Measurements from ENCODE around the gene DCXR. TPM values are rescaled to one million over a fixed set of nuclear protein-coding genes. Genes with fewer than 3 reads are reported as not detected.
A peak's percentile ranks its signal among the peaks of the same experiment; 100 is the strongest.

Gene DCXR
- total RNA-seq, 1 donor from 2014 or later = 36.5 TPM

GRCh38 chr17:81987161-81987770 is 50.2 kb downstream of the DCXR start:
- no peak for DNase-seq (ENCODE audit: low spot score)
- Mint-ChIP-seq H3K27me3 (ENCODE audit: insufficient read depth, low read depth) (peaks cover 14% of the 10 kb centered on the region), H3K36me3 (peaks cover 12% of the 10 kb centered on the region)

GRCh38 chr17:81986606-81987005 is 50.9 kb downstream of the DCXR start:
- Histone ChIP-seq H3K79me2 (ENCODE audit: low read depth) (peaks cover 4% of the 10 kb centered on the region), H3K4me3 (no peak overlapping the region), H3K9me3 (ENCODE audit: low read depth) (no peaks in the 10 kb centered on the region), H3K9ac (no peak overlapping the region), H3K27me3 (no peaks in the 10 kb centered on the region), H3K4me1 (peaks cover 6% of the 10 kb centered on the region), H3K27ac (no peak overlapping the region), H3F3A (ENCODE audit: low read depth) (peaks cover 8% of the 10 kb centered on the region), H2AFZ (replicated peaks) (no peak overlapping the region), H4K20me1 (ENCODE audit: low read depth) (no peaks in the 10 kb centered on the region), H3K4me2 (no peak overlapping the region), H3K36me3 (no peaks in the 10 kb centered on the region)
- Mint-ChIP-seq H3K4me1 (peaks cover 11% of the 10 kb centered on the region), H3K9me3 (peaks cover 2% of the 10 kb centered on the region), H3K27me3 (ENCODE audit: insufficient read depth, low read depth) (peaks cover 13% of the 10 kb centered on the region), H3K27ac (peak overlapping the region; percentile 53), H3K36me3 (peaks cover 12% of the 10 kb centered on the region), H3K4me3 (no peak overlapping the region)
- no peak for DNase-seq (ENCODE audit: low spot score)
- TF ChIP-seq CTCF (IDR thresholded peaks at IDR 0.05) (no peak), EZH2 (IDR thresholded peaks at IDR 0.05) (no peak), EZH2phosphoT487 (IDR thresholded peaks at IDR 0.05) (no peak)

More at GRCh38 chr17:81987161-81987770, 50.2 kb downstream of the DCXR start:
- peaks cover 18% of the 10 kb centered on the region for H3K4me1 Mint-ChIP-seq
- H3K27ac Mint-ChIP-seq = no peak overlapping the region
- peaks cover 4% of the 10 kb centered on the region for H3K79me2 ChIP-seq (ENCODE audit: low read depth)
- no peak overlapping the region for H3K9ac ChIP-seq
- H4K20me1 ChIP-seq (ENCODE audit: low read depth) = no peaks in the 10 kb centered on the region
- H3F3A ChIP-seq (ENCODE audit: low read depth) = peaks cover 14% of the 10 kb centered on the region
- no peak overlapping the region for H3K27ac ChIP-seq
- H3K4me2 ChIP-seq = no peak overlapping the region
- peaks cover 2% of the 10 kb centered on the region for H3K9me3 Mint-ChIP-seq
- H3K4me1 ChIP-seq = peaks cover 13% of the 10 kb centered on the region
- H3K4me3 ChIP-seq = no peak overlapping the region
- no peak for TF ChIP-seq CTCF (IDR thresholded peaks at IDR 0.05)
- H3K27me3 ChIP-seq = no peaks in the 10 kb centered on the region
- no peak overlapping the region for H2AFZ ChIP-seq (replicated peaks)
- no peaks in the 10 kb centered on the region for H3K36me3 ChIP-seq
- no peaks in the 10 kb centered on the region for H3K9me3 ChIP-seq (ENCODE audit: low read depth)
- H3K4me3 Mint-ChIP-seq = no peak overlapping the region

Other genes starting within 250 kb of the DCXR start
- gene GCGR, start 233.5 kb downstream of the DCXR start, total RNA-seq (ENCODE audit: low replicate concordance) = not detected in 2 replicates
- 45.6 and 110 TPM in 2 replicates for gene MCRIP1, start 204.4 kb downstream of the DCXR start, total RNA-seq (ENCODE audit: low replicate concordance)
- 0.12 TPM in 1 of 2 replicates, not detected in the other for gene PPP1R27, start 202.6 kb downstream of the DCXR start, total RNA-seq (ENCODE audit: low replicate concordance)
- gene P4HB, start 177.2 kb downstream of the DCXR start, total RNA-seq (ENCODE audit: low replicate concordance) = 203 and 344 TPM in 2 replicates
- 25.1 and 47.9 TPM in 2 replicates for gene ARHGDIA, start 166.4 kb downstream of the DCXR start, total RNA-seq (ENCODE audit: low replicate concordance)
- gene ALYREF, start 146.1 kb downstream of the DCXR start, total RNA-seq (ENCODE audit: low replicate concordance) = 140 and 156 TPM in 2 replicates
- gene ANAPC11, start 146.0 kb downstream of the DCXR start, total RNA-seq (ENCODE audit: low replicate concordance) = 100 and 220 TPM in 2 replicates
- gene NPB, start 135.5 kb downstream of the DCXR start, total RNA-seq (ENCODE audit: low replicate concordance) = 2.8 TPM in 1 of 2 replicates, not detected in the other
- 6.8 and 17.0 TPM in 2 replicates for gene PCYT2, start 126.3 kb downstream of the DCXR start, total RNA-seq (ENCODE audit: low replicate concordance)
- gene SIRT7, start 119.5 kb downstream of the DCXR start, total RNA-seq (ENCODE audit: low replicate concordance) = 5.1 and 15.2 TPM in 2 replicates
- gene MAFG, start 110.0 kb downstream of the DCXR start, total RNA-seq (ENCODE audit: low replicate concordance) = 8.1 and 12.9 TPM in 2 replicates
- 32.6 and 72.2 TPM in 2 replicates for gene PYCR1, start 100.4 kb downstream of the DCXR start, total RNA-seq (ENCODE audit: low replicate concordance)
- 0.11 TPM in 1 of 2 replicates, not detected in the other for gene MYADML2, start 90.5 kb downstream of the DCXR start, total RNA-seq (ENCODE audit: low replicate concordance)
- gene NOTUM, start 76.5 kb downstream of the DCXR start, total RNA-seq (ENCODE audit: low replicate concordance) = 0.25 TPM in 1 of 2 replicates, not detected in the other
- 13.1 and 40.9 TPM in 2 replicates for gene ASPSCR1, start 60.1 kb downstream of the DCXR start, total RNA-seq (ENCODE audit: low replicate concordance)
- gene CENPX, start 14.8 kb downstream of the DCXR start, total RNA-seq (ENCODE audit: low replicate concordance) = 53.0 and 85.0 TPM in 2 replicates
- 15.4 and 46.7 TPM in 2 replicates for gene LRRC45, start 14.4 kb downstream of the DCXR start, total RNA-seq (ENCODE audit: low replicate concordance)
- 31.6 and 81.2 TPM in 2 replicates for gene RAC3, start 6.0 kb downstream of the DCXR start, total RNA-seq (ENCODE audit: low replicate concordance)
- gene RFNG, start 14.1 kb upstream of the DCXR start, total RNA-seq (ENCODE audit: low replicate concordance) = 13.6 and 41.0 TPM in 2 replicates
- gene GPS1, start 14.2 kb upstream of the DCXR start, total RNA-seq (ENCODE audit: low replicate concordance) = 86.6 and 174 TPM in 2 replicates
- 54.5 and 76.6 TPM in 2 replicates for gene DUS1L, start 28.1 kb upstream of the DCXR start, total RNA-seq (ENCODE audit: low replicate concordance)
- gene FASN, start 60.5 kb upstream of the DCXR start, total RNA-seq (ENCODE audit: low replicate concordance) = 77.9 and 266 TPM in 2 replicates
- 15.0 and 29.8 TPM in 2 replicates for gene CCDC57, start 175.1 kb upstream of the DCXR start, total RNA-seq (ENCODE audit: low replicate concordance)
- 21.0 and 82.9 TPM in 2 replicates for gene SLC16A3, start 191.3 kb upstream of the DCXR start, total RNA-seq (ENCODE audit: low replicate concordance)
- 41.5 and 60.7 TPM in 2 replicates for gene CSNK1D, start 236.0 kb upstream of the DCXR start, total RNA-seq (ENCODE audit: low replicate concordance)

All from neural progenitor cell (in vitro differentiated cells).